ENCODE results near the gene CORIN. TPM values are rescaled to one million over a fixed set of nuclear protein-coding genes. Genes with fewer than 3 reads are reported as not detected.

The CORIN gene
- 0.20 TPM for total RNA-seq

- ATAC-seq (no peak), DNase-seq (ENCODE audit: low spot score) (no peak)
These were observed at the start of gene CORIN for GRCh38 chr4:47837908-47838294. CORIN (minus strand) TSS chr4:47838067; CDS start chr4:47837949, 118 bp downstream.

- ATAC-seq (peak; percentile 94), DNase-seq (ENCODE audit: low spot score) (no peak)
These were observed 44.4 kb upstream of the CORIN start for GRCh38 chr4:47882228-47882627.

GRCh38 chr4:47879458-47879857 is 41.6 kb upstream of the CORIN start:
- peak; percentile 34 for ATAC-seq
- DNase-seq (ENCODE audit: low spot score) = no peak

- no peak for ATAC-seq
These were observed 39.1 kb upstream of the CORIN start for GRCh38 chr4:47876784-47877546.

GRCh38 chr4:47876310-47876709 is 38.4 kb upstream of the CORIN start:
- DNase-seq (ENCODE audit: low spot score) (no peak), ATAC-seq (no peak)

More at GRCh38 chr4:47876784-47877546, 39.1 kb upstream of the CORIN start:
- DNase-seq (ENCODE audit: low spot score) = no peak

GRCh38 chr4:47873877-47874541 is 36.1 kb upstream of the CORIN start:
- DNase-seq (ENCODE audit: low spot score) = no peak
- ATAC-seq = no peak

GRCh38 chr4:47863486-47863885 is 25.6 kb upstream of the CORIN start:
- DNase-seq (ENCODE audit: low spot score) = no peak
- no peak for ATAC-seq

- ATAC-seq = no peak
- DNase-seq (ENCODE audit: low spot score) = no peak
These were observed 24.4 kb upstream of the CORIN start for GRCh38 chr4:47862297-47862696.

- ATAC-seq (no peak), DNase-seq (ENCODE audit: low spot score) (no peak)
These were observed 22.4 kb upstream of the CORIN start for GRCh38 chr4:47860305-47860704.

- ATAC-seq = no peak
- DNase-seq (ENCODE audit: low spot score) = no peak
These were observed 20.1 kb upstream of the CORIN start for GRCh38 chr4:47858006-47858405.

GRCh38 chr4:47856713-47857112 is 18.8 kb upstream of the CORIN start:
- ATAC-seq = no peak
- DNase-seq (ENCODE audit: low spot score) = no peak

GRCh38 chr4:47855350-47855749 is 17.5 kb upstream of the CORIN start:
- DNase-seq (ENCODE audit: low spot score) (no peak), ATAC-seq (no peak)

GRCh38 chr4:47852136-47852535 is 14.3 kb upstream of the CORIN start:
- DNase-seq (ENCODE audit: low spot score) (no peak), ATAC-seq (no peak)

GRCh38 chr4:47849466-47849865 is 11.6 kb upstream of the CORIN start:
- ATAC-seq = no peak

GRCh38 chr4:47848041-47848440 is 10.2 kb upstream of the CORIN start:
- DNase-seq (ENCODE audit: low spot score) (no peak), ATAC-seq (no peak)

More at GRCh38 chr4:47849466-47849865, 11.6 kb upstream of the CORIN start:
- no peak for DNase-seq (ENCODE audit: low spot score)

- ATAC-seq (no peak), DNase-seq (ENCODE audit: low spot score) (no peak)
These were observed 5.1 kb upstream of the CORIN start for GRCh38 chr4:47842985-47843384.

GRCh38 chr4:47840291-47840690 is 2.4 kb upstream of the CORIN start:
- ATAC-seq = no peak
- no peak for DNase-seq (ENCODE audit: low spot score)

GRCh38 chr4:47839259-47839658 is 1.4 kb upstream of the CORIN start:
- DNase-seq (ENCODE audit: low spot score) (no peak), ATAC-seq (no peak)

GRCh38 chr4:47838445-47838844 is 578 bp upstream of the CORIN start:
- DNase-seq (ENCODE audit: low spot score) (no peak), ATAC-seq (no peak)

GRCh38 chr4:47837094-47837907 is 566 bp downstream of the CORIN start:
- ATAC-seq = peak; percentile 69
- peak; percentile 57 for DNase-seq (ENCODE audit: low spot score)

GRCh38 chr4:47836641-47837093 is 1.2 kb downstream of the CORIN start:
- peak; percentile 96 for ATAC-seq
- DNase-seq (ENCODE audit: low spot score) = peak; percentile 87
